GM12875 (cell line): Measurements from ENCODE around the gene CDKN2B-AS1.
"Not testable (repeated sequence)": the region's sequence is repeated elsewhere in the genome, so short reads cannot be mapped to it uniquely, and the experiment has no call there.

Source experiments
- H3K4me3 ChIP-seq: one replicate; pipeline ENCODE4 v1.5.1; 2011; ENCODE audit warnings: low read depth, low read length, control low read depth
- TF ChIP-seq, protein P1 (sequence below): IDR thresholded peaks from 2 replicates; pipeline ENCODE4 v1.5.1; 2011; ENCODE audit warnings: low read depth, mild to moderate bottlenecking, control low read depth, inconsistent platforms, low read length, moderate library complexity, borderline replicate concordance; ENCODE audit not compliant: insufficient read depth

CDKN2B-AS1 gene

DNA sequence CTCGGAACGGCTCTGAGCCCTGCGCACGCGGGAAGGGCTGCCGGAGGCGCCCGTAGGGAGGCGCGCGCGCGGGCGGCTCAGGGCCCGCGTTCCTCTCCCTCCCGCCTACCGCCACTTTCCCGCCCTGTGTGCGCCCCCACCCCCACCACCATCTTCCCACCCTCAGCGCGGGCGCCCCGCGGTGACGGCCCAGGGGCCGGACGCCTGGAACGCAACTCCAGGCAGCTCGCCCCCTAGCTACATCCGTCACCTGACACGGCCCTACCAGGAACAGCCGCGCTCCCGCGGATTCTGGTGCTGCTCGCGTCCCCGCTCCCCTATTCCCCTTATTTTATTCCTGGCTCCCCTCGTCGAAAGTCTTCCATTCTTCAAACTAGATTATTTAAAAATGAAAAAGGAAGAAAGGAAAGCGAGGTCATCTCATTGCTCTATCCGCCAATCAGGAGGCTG, at the start of gene CDKN2B-AS1:
Gene CDKN2B-AS1, plus strand, starts transcription at position 236 of the 450 bp plus-strand sequence.
- peak within 1 kb of the TSS; percentile 80 for H3K4me3 ChIP-seq
- TF ChIP-seq, protein P1, sequence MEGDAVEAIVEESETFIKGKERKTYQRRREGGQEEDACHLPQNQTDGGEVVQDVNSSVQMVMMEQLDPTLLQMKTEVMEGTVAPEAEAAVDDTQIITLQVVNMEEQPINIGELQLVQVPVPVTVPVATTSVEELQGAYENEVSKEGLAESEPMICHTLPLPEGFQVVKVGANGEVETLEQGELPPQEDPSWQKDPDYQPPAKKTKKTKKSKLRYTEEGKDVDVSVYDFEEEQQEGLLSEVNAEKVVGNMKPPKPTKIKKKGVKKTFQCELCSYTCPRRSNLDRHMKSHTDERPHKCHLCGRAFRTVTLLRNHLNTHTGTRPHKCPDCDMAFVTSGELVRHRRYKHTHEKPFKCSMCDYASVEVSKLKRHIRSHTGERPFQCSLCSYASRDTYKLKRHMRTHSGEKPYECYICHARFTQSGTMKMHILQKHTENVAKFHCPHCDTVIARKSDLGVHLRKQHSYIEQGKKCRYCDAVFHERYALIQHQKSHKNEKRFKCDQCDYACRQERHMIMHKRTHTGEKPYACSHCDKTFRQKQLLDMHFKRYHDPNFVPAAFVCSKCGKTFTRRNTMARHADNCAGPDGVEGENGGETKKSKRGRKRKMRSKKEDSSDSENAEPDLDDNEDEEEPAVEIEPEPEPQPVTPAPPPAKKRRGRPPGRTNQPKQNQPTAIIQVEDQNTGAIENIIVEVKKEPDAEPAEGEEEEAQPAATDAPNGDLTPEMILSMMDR = 0 out of 2 replicates have a peak, but pooled peaks have one; percentile 16

DNA sequence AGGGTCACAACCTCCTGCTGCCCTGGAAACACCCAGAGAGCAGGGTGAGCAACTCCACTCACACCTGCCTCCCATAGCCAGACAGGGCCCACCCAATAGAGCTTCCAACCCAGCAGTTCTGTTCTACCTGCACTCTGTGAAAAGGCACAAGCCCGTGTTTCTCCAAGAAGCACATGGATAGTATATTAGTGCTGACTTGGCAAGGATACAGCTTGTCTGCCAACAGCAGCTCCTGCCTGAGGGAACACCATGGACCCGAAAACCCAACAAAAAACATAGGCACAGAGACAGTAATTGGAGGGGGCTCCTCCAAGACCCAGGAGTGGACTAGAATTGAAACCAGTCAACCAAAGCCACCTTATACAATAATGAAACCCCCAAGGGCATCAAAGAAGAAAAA, 49.0 kb upstream of the CDKN2B-AS1 start:
- TF ChIP-seq, protein P1 = no peak

DNA sequence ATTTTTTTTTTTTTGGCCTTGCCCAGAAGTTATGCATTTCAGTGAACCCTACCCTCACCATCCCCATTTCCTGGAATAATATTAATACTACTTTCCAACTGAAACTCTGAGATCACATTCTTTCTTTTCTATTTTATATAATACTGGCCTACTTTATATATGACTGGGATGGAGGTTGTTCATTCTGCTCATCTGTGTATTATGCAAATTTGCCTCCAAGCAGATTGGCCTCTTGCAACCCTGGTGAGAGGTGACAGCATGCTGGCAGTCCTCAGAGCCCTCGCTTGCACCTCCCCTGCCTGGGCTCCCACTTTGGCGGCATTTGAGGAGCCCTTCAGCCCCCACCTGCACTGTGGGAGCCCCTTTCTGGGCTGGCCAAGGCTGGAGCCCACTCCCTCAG, 35.8 kb upstream of the CDKN2B-AS1 start:
- TF ChIP-seq, protein P1 = no peak
- no peak overlapping the region for H3K4me3 ChIP-seq

More for the DNA sequence above, 49.0 kb upstream of the CDKN2B-AS1 start:
- no peak overlapping the region for H3K4me3 ChIP-seq

DNA sequence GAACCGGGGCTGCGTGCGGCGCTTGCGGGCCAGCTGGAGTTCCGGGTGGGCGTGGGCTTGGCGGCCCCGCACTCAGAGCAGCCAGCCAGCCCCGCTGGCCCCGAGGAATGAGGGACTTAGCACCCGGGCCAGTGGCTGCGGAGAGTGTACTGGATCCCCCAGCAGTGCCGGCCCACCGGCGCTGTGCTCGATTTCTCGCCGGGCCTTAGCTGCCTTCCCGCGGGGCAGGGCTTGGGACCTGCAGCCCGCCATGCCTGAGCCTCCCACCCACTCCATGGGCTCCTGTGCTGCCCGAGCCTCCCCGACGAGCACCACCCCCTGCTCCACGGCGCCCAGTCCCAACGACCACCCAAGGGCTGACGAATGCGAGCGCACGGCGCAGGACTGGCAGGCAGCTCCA, 35.3 kb upstream of the CDKN2B-AS1 start:
- not testable (repeated sequence) for H3K4me3 ChIP-seq

DNA sequence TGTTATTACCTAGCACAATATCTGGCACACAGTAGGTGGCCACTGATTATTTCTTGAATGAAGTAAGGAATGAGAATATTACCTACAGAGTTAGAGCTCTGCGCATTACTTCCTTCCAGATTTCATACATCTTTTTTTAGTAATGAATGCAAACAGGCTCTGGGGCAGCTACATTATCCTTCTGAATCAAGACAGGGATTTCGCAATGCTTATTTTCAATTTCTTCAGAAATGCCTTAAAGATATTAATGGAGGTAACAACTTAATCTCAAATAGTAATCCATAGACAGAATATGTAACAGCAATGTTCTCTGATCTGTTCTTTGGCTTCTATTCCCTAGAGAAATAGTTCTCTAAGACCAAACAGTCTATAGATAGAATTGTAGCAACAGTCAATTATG, 33.0 kb upstream of the CDKN2B-AS1 start:
- TF ChIP-seq, protein P1 = no peak
- H3K4me3 ChIP-seq = no peak overlapping the region

DNA sequence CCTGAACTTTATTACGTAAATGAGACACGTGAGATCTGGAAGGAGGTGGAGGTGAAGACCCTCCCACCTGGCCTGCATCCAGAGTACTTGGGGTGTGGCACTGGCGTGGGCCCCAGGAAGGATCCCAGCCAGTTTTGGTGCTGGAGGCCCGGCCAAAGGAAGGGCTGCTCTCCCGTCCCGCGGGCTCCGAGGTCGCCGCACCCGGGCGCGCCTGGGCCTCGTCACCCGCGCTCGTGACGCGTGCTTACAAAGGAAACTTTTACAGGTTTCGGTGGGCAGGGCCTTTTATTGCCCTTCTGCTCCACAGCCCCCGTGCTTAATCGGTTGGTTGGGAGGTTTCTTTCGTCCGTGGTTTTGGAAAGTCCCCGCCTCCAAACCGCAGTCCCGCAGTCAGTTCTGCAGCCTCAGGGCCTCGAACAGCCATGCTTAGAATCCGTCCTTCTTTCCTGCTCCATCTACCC, 29.6 kb upstream of the CDKN2B-AS1 start:
- TF ChIP-seq, protein P1 = no peak
- H3K4me3 ChIP-seq = peak overlapping the region; percentile 24

DNA sequence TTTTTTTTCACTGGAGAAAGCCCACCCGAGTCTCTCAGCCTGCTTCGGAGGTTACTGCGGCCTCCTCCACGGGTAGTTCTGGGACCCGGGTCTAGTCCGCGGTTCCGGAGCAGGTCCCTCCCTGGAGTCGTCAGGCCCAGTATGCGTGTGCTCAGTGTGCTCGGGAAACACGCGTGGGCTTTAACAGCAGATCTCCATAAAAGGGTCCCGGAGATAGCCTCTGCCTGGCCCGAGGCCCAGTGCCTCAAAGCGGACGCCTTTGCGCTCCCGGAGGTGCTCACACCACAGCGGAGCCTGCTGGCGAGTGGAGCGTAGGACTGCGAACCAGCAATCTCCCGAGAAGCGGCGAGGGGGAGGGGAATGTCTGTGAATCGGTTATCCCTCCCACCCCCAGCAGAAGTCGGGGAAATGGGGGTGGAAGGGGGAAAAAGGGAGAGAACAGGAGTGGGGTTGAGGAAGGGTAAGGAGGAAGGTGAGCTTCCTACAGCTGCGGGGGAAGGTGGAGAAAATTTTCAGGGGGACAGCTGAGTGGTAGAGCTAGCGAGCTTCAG, 29.1 kb upstream of the CDKN2B-AS1 start:
- TF ChIP-seq, protein P1 = peak; percentile 65
- H3K4me3 ChIP-seq = peak overlapping the region; percentile 24
